HepG2 (cell line): ENCODE data around the gene CADM4. TPM values are rescaled to one million over a fixed set of nuclear protein-coding genes. Genes with fewer than 3 reads are reported as not detected.

Experiments used
- AKAP8 ChIP-seq: sonication (generic); formaldehyde crosslinking; IDR thresholded peaks from 2 replicates; pipeline ENCODE4 v1.5.1; 2020; ENCODE audit warnings: mild to moderate bottlenecking, missing genetic modification reagents
- EZH2 ChIP-seq: conservative IDR thresholded peaks from 2 replicates; pipeline ENCODE4 v1.6.1; 2012; ENCODE audit warnings: mild to moderate bottlenecking, low read depth, low read length, moderate library complexity
- FOXO4 ChIP-seq: sonication (generic); formaldehyde crosslinking; conservative IDR thresholded peaks from 2 replicates; pipeline ENCODE4 v1.8.1; 2023; ENCODE audit warnings: missing genetic modification reagents
- GLI4 ChIP-seq: sonication (generic); formaldehyde crosslinking; IDR thresholded peaks from 2 replicates; pipeline ENCODE4 v1.5.1; 2020; ENCODE audit warnings: missing genetic modification reagents, mild to moderate bottlenecking, moderate library complexity, borderline replicate concordance
- GMEB2 ChIP-seq: IDR thresholded peaks from 2 replicates; pipeline ENCODE4 v1.6.1; 2016; ENCODE audit warnings: missing biosample characterization, missing genetic modification reagents, low read depth
- MTA3 ChIP-seq: sonication (generic); formaldehyde crosslinking; IDR thresholded peaks from 2 replicates; pipeline ENCODE4 v1.4.0; 2020; ENCODE audit warnings: missing genetic modification reagents
- NFATC3 ChIP-seq: sonication (generic); formaldehyde crosslinking; IDR thresholded peaks from 2 replicates; pipeline ENCODE4 v1.5.1; 2020; ENCODE audit warnings: mild to moderate bottlenecking, missing genetic modification reagents
- PAWR ChIP-seq: sonication (generic); formaldehyde crosslinking; IDR thresholded peaks from 2 replicates; pipeline ENCODE4 v1.4.0; 2020; ENCODE audit warnings: missing genetic modification reagents, mild to moderate bottlenecking, borderline replicate concordance
- PREB ChIP-seq: sonication (generic); formaldehyde crosslinking; IDR thresholded peaks from 2 replicates; pipeline ENCODE4 v1.4.0; 2020; ENCODE audit warnings: missing genetic modification reagents
- ZFAT ChIP-seq: sonication (generic); formaldehyde crosslinking; conservative IDR thresholded peaks from 2 replicates; pipeline ENCODE4 v1.8.1; 2023; ENCODE audit warnings: missing genetic modification reagents, inconsistent platforms
- ZNF318 ChIP-seq: sonication (generic); formaldehyde crosslinking; IDR thresholded peaks from 2 replicates; pipeline ENCODE4 v1.4.0; 2020; ENCODE audit warnings: mild to moderate bottlenecking, missing genetic modification reagents
- ZNF75D ChIP-seq: sonication (generic); formaldehyde crosslinking; IDR thresholded peaks from 2 replicates; pipeline ENCODE4 v1.8.1; 2023; ENCODE audit warnings: missing genetic modification reagents, mild to moderate bottlenecking, borderline replicate concordance
- ZNF800 ChIP-seq: sonication (generic); formaldehyde crosslinking; IDR thresholded peaks from 2 replicates; pipeline ENCODE4 v1.4.0; 2020; ENCODE audit warnings: missing genetic modification reagents
- polyA plus RNA-seq, 8 experiments: library from polyadenylated mRNA; depleted of rRNA in 3 of 8; stranded (reverse) in 7 of 8; unstranded in 1 of 8; fragments of >200 nt; fragmentation: Illumina TruSeq in 4 of 8; extraction: Trizol in 4 of 8; gene quantifications; 2 replicates each; pipeline versions ENCODE4 v1.2.1 to v1.2.3, GENCODE V29; 2011 to 2016; ENCODE audit warnings: low read depth in 4 of 8, missing spikeins in 1 of 8, mixed read lengths in 1 of 8; ENCODE audit not compliant: insufficient read depth in 1 of 8
- total RNA-seq, 5 experiments: library from RNA; depleted of rRNA; stranded (reverse); fragments of >200 nt; fragmentation: Illumina TruSeq; extraction: Trizol; gene quantifications; 2 replicates each; pipeline ENCODE4 v1.2.3, GENCODE V29; 2016; ENCODE audit warnings: low read depth in 1 of 5

Gene CADM4
- total and polyA plus RNA-seq, 2 of the 13 experiments (the other 11 are each of a cell fraction or from before 2014, with no cell fraction given), result 8.5 to 16.0 TPM

- no peak for TF ChIP-seq MTA3 (CRISPR knock-in tag)
- TF ChIP-seq NFATC3, result no peak
- TF ChIP-seq GMEB2 (CRISPR knock-in tag), result no peak
- TF ChIP-seq EZH2, result no peak
- TF ChIP-seq ZNF800 (CRISPR knock-in tag), result no peak
- no peak for TF ChIP-seq AKAP8 (CRISPR knock-in tag)
- no peak for TF ChIP-seq ZNF318 (CRISPR knock-in tag)
- TF ChIP-seq FOXO4 (CRISPR knock-in tag), result 0 out of 2 replicates have a peak, but pooled peaks have one; percentile 73
- no peak for TF ChIP-seq PREB (CRISPR knock-in tag)
- no peak for TF ChIP-seq PAWR (CRISPR knock-in tag)
- TF ChIP-seq GLI4 (CRISPR knock-in tag), result no peak
- TF ChIP-seq ZNF75D (CRISPR knock-in tag), result no peak
- no peak for TF ChIP-seq ZFAT (CRISPR knock-in tag)
Observed at GRCh38 chr19:43620061-43621001, 19.3 kb downstream of the CADM4 start (continued).
